ENCODE measurements around the gene TLE1.

DNA sequence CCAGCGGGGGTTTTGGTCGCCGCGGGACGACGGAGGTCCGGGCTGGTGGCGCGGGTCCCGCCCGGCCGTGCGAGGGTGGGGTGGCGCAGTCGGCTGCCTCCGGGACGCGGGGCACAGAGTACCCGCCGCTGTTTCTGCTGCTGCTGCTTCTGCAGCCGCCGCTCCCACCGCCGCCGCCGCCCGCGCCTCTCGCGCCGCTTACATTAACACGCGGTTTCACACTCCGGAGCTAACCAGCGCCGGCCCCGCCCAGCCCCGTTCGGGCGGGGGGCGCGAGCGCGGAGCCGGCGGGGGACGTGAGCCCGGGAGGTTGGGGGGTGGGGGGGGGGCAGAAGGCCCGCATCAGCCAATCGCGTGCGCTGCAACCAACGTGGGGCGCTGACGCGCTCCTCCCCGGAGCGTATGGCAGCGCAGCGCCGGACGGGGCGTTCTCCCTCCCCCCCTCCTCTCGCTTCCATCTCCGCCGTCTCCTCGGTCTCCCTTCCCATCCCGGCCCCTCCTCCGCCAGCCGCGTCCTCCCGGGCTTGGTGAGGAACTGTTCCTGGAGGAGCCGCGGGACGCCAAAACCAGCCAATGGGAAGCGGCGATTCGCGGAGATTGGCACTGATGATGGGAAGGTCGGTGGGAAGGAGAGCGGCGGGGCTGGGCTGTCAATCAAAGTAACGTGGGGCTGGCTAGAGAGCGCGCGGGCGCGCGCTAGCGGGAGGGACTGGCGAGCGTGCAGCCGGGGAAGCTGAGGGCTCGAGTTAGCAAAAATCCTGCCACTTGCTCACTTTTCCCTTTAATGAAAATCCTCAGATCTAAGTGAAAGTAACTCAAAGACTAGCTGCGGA, at the start of gene TLE1:
- no peak for TF ChIP-seq CTCF (IDR thresholded peaks at IDR 0.05)
- peak; percentile 85 for TF ChIP-seq POLR2A (IDR thresholded peaks at IDR 0.05; ENCODE audit: low read depth)
- peak; percentile 92 to 95 for TF ChIP-seq POLR2AphosphoS5 (IDR thresholded peaks at IDR 0.05)
- peak; percentile 33 for TF ChIP-seq EP300 (IDR thresholded peaks at IDR 0.05)
